Endothelial cell of umbilical vein (primary cell): ENCODE results near the gene DPYSL4. TPM values are rescaled to one million over a fixed set of nuclear protein-coding genes. Genes with fewer than 3 reads are reported as not detected.

Source experiments
- BruUV-seq: library from RNA; stranded (reverse); fragments of 400-500 nt; replicated peaks from 2 replicates; lab custom pipeline; 2021; lab: Mats Ljungman, UMichigan
- CTCF ChIA-PET: fragments of 300-600, 350-600 bp; sonication (Branson Sonifier 250); formaldehyde crosslinking; loops from one replicate; lab custom pipeline; 2021; ENCODE audit warnings: antibody characterized with exemption, inconsistent platforms; lab: Charles Lee
- POLR2A ChIA-PET: fragments of 300-600, 350-600 bp; sonication (Branson Sonifier 250); formaldehyde crosslinking; loops from one replicate; lab custom pipeline; 2021; ENCODE audit warnings: antibody characterized with exemption, inconsistent platforms; lab: Charles Lee
- DNase-seq: peaks from one replicate; pipeline ENCODE4 v3.0.0-alpha.2; 2011; ENCODE audit warnings: low read depth, low spot score
- FAIRE-seq: peaks from 2 replicates; lab custom pipeline; 2011; peaks lifted over from hg19 to GRCh38; lab: Jason Lieb, UNC
- H2AFZ ChIP-seq: 2 replicates; pipeline ENCODE4 v1.6.0; 2012; ENCODE audit warnings: low read depth, low read length, control low read depth, inconsistent platforms
- H3K27ac ChIP-seq: 2 replicates; pipeline ENCODE4 v1.5.1; 2011; ENCODE audit warnings: low read depth, mild to moderate bottlenecking, control low read depth, low read length, moderate library complexity; ENCODE audit not compliant: insufficient read depth
- H3K27me3 ChIP-seq, 2 experiments: 2 replicates each; pipeline versions ENCODE4 v1.6.0 to v1.6.1; 2011; ENCODE audit warnings: low read length in 2 of 2, mixed read lengths in 1 of 2; ENCODE audit not compliant: control insufficient read depth in 2 of 2, insufficient read depth in 2 of 2
- H3K36me3 ChIP-seq, 2 experiments: 2 replicates in 1 of 2; 3 replicates in 1 of 2; pipeline ENCODE4 v1.5.1; 2011; ENCODE audit warnings: low read length in 2 of 2, mild to moderate bottlenecking in 1 of 2, moderate library complexity in 1 of 2; ENCODE audit not compliant: control insufficient read depth in 2 of 2, insufficient read depth in 2 of 2; ENCODE audit errors: extremely low read depth in 1 of 2
- H3K4me1 ChIP-seq: 3 replicates; pipeline ENCODE4 v1.5.1; 2011; ENCODE audit warnings: mild to moderate bottlenecking, low read length; ENCODE audit not compliant: control insufficient read depth, insufficient read depth; ENCODE audit errors: extremely low read depth
- H3K4me2 ChIP-seq: 2 replicates; pipeline ENCODE4 v1.6.1; 2011; ENCODE audit warnings: low read length, control low read depth, mixed read lengths; ENCODE audit not compliant: insufficient read depth
- H3K4me3 ChIP-seq, 3 experiments: fragments of 200-600 bp in 1 of 3; sonication (generic), shearing (Covaris generic) in 1 of 3; replicated peaks in 1 of 3; 2 replicates each; pipeline ENCODE4 v1.5.1; 2011 to 2016; ENCODE audit warnings: control low read depth in 3 of 3, low read length in 3 of 3, mild to moderate bottlenecking in 2 of 3, inconsistent platforms in 1 of 3, low read depth in 1 of 3, moderate library complexity in 1 of 3; ENCODE audit not compliant: insufficient read depth in 1 of 3
- H3K79me2 ChIP-seq: 2 replicates; pipeline ENCODE4 v1.6.0; 2012; ENCODE audit warnings: low read length, inconsistent platforms; ENCODE audit not compliant: control insufficient read depth, insufficient read depth
- H3K9ac ChIP-seq: replicated peaks from 2 replicates; pipeline ENCODE3; 2011; ENCODE audit warnings: low read length, control low read depth; ENCODE audit not compliant: insufficient read depth; ENCODE audit errors: extremely low read depth
- H3K9me1 ChIP-seq: replicated peaks from 3 replicates; pipeline ENCODE4 v1.6.0; 2011; ENCODE audit warnings: mild to moderate bottlenecking, low read length; ENCODE audit not compliant: control insufficient read depth, insufficient read depth; ENCODE audit errors: extremely low read depth
- H3K9me3 ChIP-seq: replicated peaks from 2 replicates; pipeline ENCODE4 v1.5.1; 2012; ENCODE audit warnings: low read length, inconsistent platforms; ENCODE audit not compliant: control insufficient read depth, insufficient read depth
- H4K20me1 ChIP-seq: replicated peaks from 2 replicates; pipeline ENCODE3; 2011; ENCODE audit warnings: mild to moderate bottlenecking, low read length; ENCODE audit not compliant: control insufficient read depth, insufficient read depth; ENCODE audit errors: extremely low read depth
- EZH2 ChIP-seq: IDR thresholded peaks from 2 replicates; pipeline ENCODE4 v1.6.1; 2012; ENCODE audit warnings: borderline replicate concordance, low read depth, mild to moderate bottlenecking, moderate library complexity, low read length, inconsistent platforms; ENCODE audit not compliant: severe bottlenecking
- FOS ChIP-seq: IDR thresholded peaks from 2 replicates; pipeline ENCODE4 v1.6.1; 2011; ENCODE audit warnings: mild to moderate bottlenecking, low read length, moderate library complexity, borderline replicate concordance; ENCODE audit not compliant: insufficient read depth
- GATA2 ChIP-seq: IDR thresholded peaks from 2 replicates; pipeline ENCODE4 v1.7.0; 2011; ENCODE audit warnings: low read depth, mild to moderate bottlenecking, moderate library complexity, mixed read lengths, low read length; ENCODE audit not compliant: insufficient read length, insufficient read depth
- JUN ChIP-seq: IDR thresholded peaks from 2 replicates; pipeline ENCODE4 v1.6.1; 2011; ENCODE audit warnings: borderline replicate concordance, low read depth; ENCODE audit not compliant: insufficient read length, insufficient read depth
- MYC ChIP-seq: IDR thresholded peaks from one replicate; pipeline ENCODE4 v1.6.1; 2011; ENCODE audit warnings: mild to moderate bottlenecking, low read depth, low read length
- POLR2A ChIP-seq: IDR thresholded peaks from 2 replicates; pipeline ENCODE4 v1.6.1; 2012; ENCODE audit warnings: low read depth, mild to moderate bottlenecking, control low read depth, low read length
- POLR2AphosphoS5 ChIP-seq: IDR thresholded peaks from 2 replicates; pipeline ENCODE4 v1.6.1; 2012; ENCODE audit warnings: low read depth, mild to moderate bottlenecking, control low read depth, low read length, moderate library complexity; ENCODE audit not compliant: insufficient read depth
- dilution Hi-C: fragments of 300-500 bp; cut with MboI; formaldehyde crosslinking; loops from one replicate; pipeline ENCODE4 v1.15.0; 2019; ENCODE audit warnings: low sequenced_read_pairs; ENCODE audit not compliant: extremely low pct_ligation_motif_present
- intact Hi-C: fragments of 100-400 bp; cut with micrococcal nuclease; formaldehyde crosslinking; loops from one replicate; pipeline ENCODE4 v1.10.0; 2022
- polyA plus RNA-seq, 4 experiments: library from polyadenylated mRNA; depleted of rRNA in 3 of 4; stranded (reverse) in 3 of 4; unstranded in 1 of 4; fragments of >200 nt; gene quantifications; 2 replicates each; pipeline versions ENCODE4 v1.2.1 to v1.2.3, GENCODE V29; 2011 to 2012; ENCODE audit warnings: missing spikeins in 1 of 4
- total RNA-seq: library from RNA; stranded (reverse); gene quantifications from 2 replicates; pipeline ENCODE4 v1.2.3, GENCODE V29; 2021
- TF ChIP-seq, protein P1 (sequence below): IDR thresholded peaks from 2 replicates; pipeline ENCODE4 v1.6.1; 2011; ENCODE audit not compliant: insufficient read depth, insufficient read length
- TF ChIP-seq, protein P2 (sequence below), 2 donors: IDR thresholded peaks; 1 replicate in 1 of 2; 2 replicates in 1 of 2; pipeline ENCODE4 v1.5.1; 2011; ENCODE audit warnings: low read length in 2 of 2, mild to moderate bottlenecking in 2 of 2, moderate library complexity in 2 of 2, control low read depth in 1 of 2, inconsistent platforms in 1 of 2, low read depth in 1 of 2; ENCODE audit not compliant: insufficient read depth in 1 of 2; ENCODE audit errors: extremely low read depth in 1 of 2

The DPYSL4 gene
- total and polyA plus RNA-seq, 2 donors (not counting 3 experiments of a cell fraction or from before 2014, with no cell fraction given) = 27.1 to 60.0 TPM

DNA sequence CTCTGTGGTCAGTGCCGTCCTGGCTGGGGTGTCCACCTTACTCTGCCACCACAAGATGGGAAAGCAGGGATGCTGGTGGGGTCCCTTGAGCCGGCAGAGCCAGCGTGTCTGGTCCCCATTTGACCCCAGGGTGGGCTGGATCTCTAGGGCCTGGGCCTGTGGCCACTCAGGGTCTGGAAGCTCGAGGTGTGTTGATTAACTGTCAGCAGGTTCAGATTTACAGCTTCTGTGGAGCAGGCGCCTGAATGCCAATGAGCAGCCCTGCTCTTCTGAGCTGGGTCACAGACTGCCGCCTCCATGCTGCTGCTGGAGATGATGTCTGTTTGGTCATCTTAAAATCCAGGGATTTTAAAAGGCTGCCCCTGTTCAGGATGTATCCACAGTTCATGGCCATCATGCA is 11.3 kb upstream of the DPYSL4 start:
- no peak overlapping the region for H3K4me3 ChIP-seq
- H3K9me1 ChIP-seq = no peaks in the 10 kb centered on the region
- TF ChIP-seq, protein P1, sequence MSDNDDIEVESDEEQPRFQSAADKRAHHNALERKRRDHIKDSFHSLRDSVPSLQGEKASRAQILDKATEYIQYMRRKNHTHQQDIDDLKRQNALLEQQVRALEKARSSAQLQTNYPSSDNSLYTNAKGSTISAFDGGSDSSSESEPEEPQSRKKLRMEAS = no peak
- TF ChIP-seq POLR2AphosphoS5 = no peak
- H3K9me3 ChIP-seq = no peaks in the 10 kb centered on the region
- no peak for FAIRE-seq
- no peak for DNase-seq
- no peaks in the 10 kb centered on the region for H4K20me1 ChIP-seq
- ChIA-PET CTCF (no interaction called here), POLR2A (no interaction called here)
- no peaks in the 10 kb centered on the region for H3K79me2 ChIP-seq
- intact Hi-C loops (no loop called here), dilution Hi-C loops (no loop called here)
- H3K4me1 ChIP-seq = no peaks in the 10 kb centered on the region
- H3K9ac ChIP-seq = no peak overlapping the region
- H3K27ac ChIP-seq = no peak overlapping the region
- H2AFZ ChIP-seq = no peak overlapping the region
- H3K27me3 ChIP-seq = peaks cover 0 to 4% of the 10 kb centered on the region in 2 experiments
- H3K4me2 ChIP-seq = no peak overlapping the region
- no peaks in the 10 kb centered on the region for H3K36me3 ChIP-seq
- BruUV-seq = no TSS peak

DNA sequence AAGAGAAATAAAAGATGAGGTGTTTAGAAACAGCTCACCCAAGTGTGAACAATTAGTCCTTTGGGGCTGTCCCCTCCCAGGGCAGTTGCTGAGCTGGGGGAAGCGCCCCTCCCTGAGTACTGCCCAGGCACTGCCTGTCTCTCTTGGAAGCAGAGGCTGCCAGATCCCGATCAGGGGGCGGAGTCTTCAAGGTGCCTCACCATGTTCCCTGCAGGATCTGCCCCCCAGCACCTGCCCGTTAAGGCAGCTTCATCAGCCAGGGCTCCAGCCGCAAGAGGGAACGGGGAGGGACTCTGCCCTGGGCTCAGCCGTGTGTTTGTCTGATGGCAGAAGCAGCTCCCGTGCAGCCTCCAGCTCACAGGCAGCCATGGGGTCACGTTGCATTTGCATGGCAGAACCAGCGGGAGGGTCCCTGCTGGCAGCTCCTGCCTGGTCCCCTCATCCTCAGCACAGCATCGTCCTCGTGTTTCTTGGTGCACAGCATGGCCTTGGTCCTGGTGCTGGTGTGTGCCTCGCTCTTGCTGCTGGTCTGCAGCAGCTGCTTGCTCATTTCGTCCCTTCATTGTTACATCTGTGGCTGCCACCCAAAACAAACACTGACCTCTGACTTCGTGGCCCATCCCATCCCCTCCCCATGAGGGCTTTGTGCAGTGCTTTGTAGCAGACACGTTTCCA is 10.7 kb upstream of the DPYSL4 start:
- Histone ChIP-seq H3K27me3 (peaks cover 0 to 4% of the 10 kb centered on the region in 2 experiments), H3K4me1 (no peaks in the 10 kb centered on the region), H3K4me3 (no peak overlapping the region), H3K4me2 (no peak overlapping the region), H3K79me2 (no peaks in the 10 kb centered on the region), H3K27ac (no peak overlapping the region), H3K9me3 (no peaks in the 10 kb centered on the region), H3K9ac (no peak overlapping the region), H3K9me1 (no peaks in the 10 kb centered on the region), H2AFZ (no peak overlapping the region), H4K20me1 (no peaks in the 10 kb centered on the region), H3K36me3 (no peaks in the 10 kb centered on the region)
- dilution Hi-C loops (no loop called here), intact Hi-C loops (no loop called here)
- TF ChIP-seq GATA2 = no peak
- TF ChIP-seq MYC = no peak
- TF ChIP-seq, protein P1 = no peak
- TF ChIP-seq, protein P2, sequence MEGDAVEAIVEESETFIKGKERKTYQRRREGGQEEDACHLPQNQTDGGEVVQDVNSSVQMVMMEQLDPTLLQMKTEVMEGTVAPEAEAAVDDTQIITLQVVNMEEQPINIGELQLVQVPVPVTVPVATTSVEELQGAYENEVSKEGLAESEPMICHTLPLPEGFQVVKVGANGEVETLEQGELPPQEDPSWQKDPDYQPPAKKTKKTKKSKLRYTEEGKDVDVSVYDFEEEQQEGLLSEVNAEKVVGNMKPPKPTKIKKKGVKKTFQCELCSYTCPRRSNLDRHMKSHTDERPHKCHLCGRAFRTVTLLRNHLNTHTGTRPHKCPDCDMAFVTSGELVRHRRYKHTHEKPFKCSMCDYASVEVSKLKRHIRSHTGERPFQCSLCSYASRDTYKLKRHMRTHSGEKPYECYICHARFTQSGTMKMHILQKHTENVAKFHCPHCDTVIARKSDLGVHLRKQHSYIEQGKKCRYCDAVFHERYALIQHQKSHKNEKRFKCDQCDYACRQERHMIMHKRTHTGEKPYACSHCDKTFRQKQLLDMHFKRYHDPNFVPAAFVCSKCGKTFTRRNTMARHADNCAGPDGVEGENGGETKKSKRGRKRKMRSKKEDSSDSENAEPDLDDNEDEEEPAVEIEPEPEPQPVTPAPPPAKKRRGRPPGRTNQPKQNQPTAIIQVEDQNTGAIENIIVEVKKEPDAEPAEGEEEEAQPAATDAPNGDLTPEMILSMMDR (IDR thresholded peaks at IDR 0.05; ENCODE audit: extremely low read depth in 1 of 2, insufficient read depth in 1 of 2, low read depth in 1 of 2, low read length in 2 of 2) = no peak
- no peak for TF ChIP-seq POLR2A
- no peak for TF ChIP-seq FOS
- TF ChIP-seq POLR2AphosphoS5 = no peak
- no peak for TF ChIP-seq JUN
- no peak for TF ChIP-seq EZH2
- ChIA-PET POLR2A (no interaction called here), CTCF (no interaction called here)
- no TSS peak for BruUV-seq
- DNase-seq (peak; percentile 30), FAIRE-seq (no peak)
